Endodermal cell (in vitro differentiated cells): ENCODE data around the gene KRTAP4-8. TPM values are rescaled to one million over a fixed set of nuclear protein-coding genes. Genes with fewer than 3 reads are reported as not detected.
"Not testable (repeated sequence)": the region's sequence is repeated elsewhere in the genome, so short reads cannot be mapped to it uniquely, and the experiment has no call there.

Source experiments
- DNase-seq: peaks from one replicate; pipeline ENCODE4 v3.0.0-alpha.2; 2017
- H3K27ac ChIP-seq: 2 replicates; pipeline ENCODE4 v1.5.1; 2013; ENCODE audit warnings: mild to moderate bottlenecking, low read depth, low read length, moderate library complexity
- H3K27me3 ChIP-seq: 2 replicates; pipeline ENCODE4 v1.6.1; 2013; ENCODE audit warnings: mild to moderate bottlenecking, low read length, moderate library complexity; ENCODE audit not compliant: insufficient read depth, control insufficient read depth, poor library complexity, severe bottlenecking
- H3K36me3 ChIP-seq: 2 replicates; pipeline ENCODE4 v1.7.0; 2013; ENCODE audit warnings: mild to moderate bottlenecking, low read length, moderate library complexity; ENCODE audit not compliant: control insufficient read depth, insufficient read depth
- H3K4me1 ChIP-seq: one replicate; pipeline ENCODE4 v1.7.0; 2013; ENCODE audit warnings: low read length; ENCODE audit not compliant: control insufficient read depth, insufficient read depth
- H3K4me3 ChIP-seq: 2 replicates; pipeline ENCODE4 v1.5.1; 2013; ENCODE audit warnings: mild to moderate bottlenecking, low read length, moderate library complexity
- H3K9ac ChIP-seq: 2 replicates; pipeline ENCODE4 v1.6.1; 2013; ENCODE audit warnings: mild to moderate bottlenecking, low read length, moderate library complexity; ENCODE audit not compliant: poor library complexity, severe bottlenecking; ENCODE audit errors: extremely low read depth
- H3K9me3 ChIP-seq: 2 replicates; pipeline ENCODE4 v1.6.1; 2013; ENCODE audit warnings: mild to moderate bottlenecking, low read length, moderate library complexity; ENCODE audit not compliant: control insufficient read depth
- H3K27ac Mint-ChIP-seq: 2 replicates; pipeline ENCODE4 v1.8.0; 2020; ENCODE audit warnings: mixed read lengths
- H3K27me3 Mint-ChIP-seq: 2 replicates; pipeline ENCODE4 v1.8.0; 2021; ENCODE audit warnings: mild to moderate bottlenecking, mixed read lengths; ENCODE audit not compliant: insufficient read depth
- H3K36me3 Mint-ChIP-seq: 2 replicates; pipeline ENCODE4 v1.8.0; 2020; ENCODE audit warnings: low read depth, mixed read lengths
- H3K4me1 Mint-ChIP-seq: 2 replicates; pipeline ENCODE4 v1.8.0; 2020; ENCODE audit warnings: mixed read lengths
- H3K4me3 Mint-ChIP-seq: 2 replicates; pipeline ENCODE4 v1.8.0; 2020; ENCODE audit warnings: mild to moderate bottlenecking, moderate library complexity, mixed read lengths
- H3K9me3 Mint-ChIP-seq: 2 replicates; pipeline ENCODE4 v1.8.0; 2020; ENCODE audit warnings: mild to moderate bottlenecking, mixed read lengths
- CTCF ChIP-seq: fragments of 200-600 bp; sonication (generic); conservative IDR thresholded peaks from 2 replicates; pipeline ENCODE4 v1.5.0; 2021; ENCODE audit warnings: antibody characterized with exemption, mild to moderate bottlenecking
- WGBS, 2 experiments: methylation state at CpG; one replicate each; pipeline versions ENCODE4 v1.1.5 to v1.1.7; 2013; ENCODE audit warnings: missing lambda C conversion rate in 2 of 2, mixed read lengths in 1 of 2; ENCODE audit not compliant: insufficient coverage in 1 of 2, insufficient read length in 1 of 2; 5-methylcytosine and 5-hydroxymethylcytosine counted together
- total RNA-seq, 2 donors: library from RNA; stranded (reverse); fragmentation: NEBNext Ultra II Directional in 1 of 2; extraction: Animal tissue kit (Norgen Biotek cat#: 25700) in 1 of 2; gene quantifications; 2 replicates in 1 of 2; 3 replicates in 1 of 2; pipeline ENCODE4 v1.2.1, GENCODE V29; 2021

KRTAP4-8 gene
- total RNA-seq, 2 donors from 2014 or later: not detected

- H3K4me1 Mint-ChIP-seq: peaks cover 3% of the 10 kb centered on the region
- H3K27me3 Mint-ChIP-seq: no peaks in the 10 kb centered on the region
- H3K27ac ChIP-seq: no peak overlapping the region
- no peaks in the 10 kb centered on the region for H3K4me1 ChIP-seq
- no peak overlapping the region for H3K4me3 ChIP-seq
- H3K27ac Mint-ChIP-seq: no peak overlapping the region
- no peaks in the 10 kb centered on the region for H3K9me3 ChIP-seq
- WGBS, 2 experiments: 96% methylated on average over 4 of the region's 4 CpGs; no CpG with 5 or more reads in 1 of the 2 experiments
- no peak for DNase-seq
- H3K9me3 Mint-ChIP-seq: no peaks in the 10 kb centered on the region
- no peak for TF ChIP-seq CTCF
- no peaks in the 10 kb centered on the region for H3K36me3 ChIP-seq
- no peaks in the 10 kb centered on the region for H3K36me3 Mint-ChIP-seq
- H3K4me3 Mint-ChIP-seq: no peak overlapping the region
- H3K27me3 ChIP-seq: no peaks in the 10 kb centered on the region
- no peak overlapping the region for H3K9ac ChIP-seq
Measured at GRCh38 chr17:41063449-41063848, 34.5 kb downstream of the KRTAP4-8 start.

GRCh38 chr17:41061964-41062363 lies 36.0 kb downstream of the KRTAP4-8 start:
- WGBS, 2 experiments: 90 to 97% methylated on average over 1 of the region's 1 CpG
- H3K9me3 ChIP-seq: peaks cover 7% of the 10 kb centered on the region
- Mint-ChIP-seq H3K36me3 (no peaks in the 10 kb centered on the region), H3K27ac (no peak overlapping the region), H3K9me3 (peaks cover 7% of the 10 kb centered on the region), H3K4me3 (no peak overlapping the region), H3K4me1 (peaks cover 3% of the 10 kb centered on the region), H3K27me3 (no peaks in the 10 kb centered on the region)
- no peak for TF ChIP-seq CTCF
- H3K27ac ChIP-seq: no peak overlapping the region
- no peak overlapping the region for H3K4me3 ChIP-seq
- H3K4me1 ChIP-seq: no peaks in the 10 kb centered on the region
- no peaks in the 10 kb centered on the region for H3K36me3 ChIP-seq
- DNase-seq: no peak
- H3K27me3 ChIP-seq: no peaks in the 10 kb centered on the region
- no peak overlapping the region for H3K9ac ChIP-seq

GRCh38 chr17:41060052-41060604 lies 37.8 kb downstream of the KRTAP4-8 start, which contains the start of gene KRTAP2-3:
Gene KRTAP2-3, minus strand, starts transcription at chr17:41060114. Its CDS starts 64 bp downstream, at chr17:41060050.
- Histone ChIP-seq H3K27ac (no peak within 1 kb of the TSS), H3K4me3 (no peak within 1 kb of the TSS), H3K9me3 (peaks cover 7% of the 10 kb centered on the region), H3K9ac (no peak within 1 kb of the TSS), H3K36me3 (no peaks in the 10 kb centered on the region), H3K27me3 (no peaks in the 10 kb centered on the region), H3K4me1 (no peaks in the 10 kb centered on the region)
- peaks cover 3% of the 10 kb centered on the region for H3K4me1 Mint-ChIP-seq
- H3K27ac Mint-ChIP-seq: no peak within 1 kb of the TSS
- DNase-seq: no peak
- H3K36me3 Mint-ChIP-seq: no peaks in the 10 kb centered on the region
- H3K9me3 Mint-ChIP-seq: peaks cover 7% of the 10 kb centered on the region
- no peak within 1 kb of the TSS for H3K4me3 Mint-ChIP-seq
- no peak for TF ChIP-seq CTCF
- WGBS, 2 experiments: 92% methylated on average over 3 to 6 of the region's 6 CpGs
- H3K27me3 Mint-ChIP-seq: no peaks in the 10 kb centered on the region

- H3K4me1 ChIP-seq, H3K36me3 ChIP-seq, H3K27ac Mint-ChIP-seq, H3K9ac ChIP-seq, H3K27ac ChIP-seq, H3K27me3 Mint-ChIP-seq, H3K27me3 ChIP-seq, H3K9me3 ChIP-seq, H3K4me1 Mint-ChIP-seq, H3K4me3 Mint-ChIP-seq, H3K4me3 ChIP-seq, H3K36me3 Mint-ChIP-seq, H3K9me3 Mint-ChIP-seq: not testable (repeated sequence)
- WGBS, 2 experiments: 74 to 83% methylated on average over 3 to 9 of the region's 31 CpGs
- peak; percentile 62 for DNase-seq
Measured at GRCh38 chr17:41059276-41060051, 38.5 kb downstream of the KRTAP4-8 start.
